Stimulated activated CD8-positive, alpha-beta memory T cell treated with anti-CD3 and anti-CD28 coated beads, Interleukin-12 subunit alpha, Interleukin-12 subunit beta, amount 100 ng/mL, for 4 hours (primary cell): ENCODE data around the gene CEP85.

Source experiments
- DNase-seq: peaks from one replicate; pipeline ENCODE4 v3.0.0-alpha.2; 2020; ENCODE audit warnings: low read depth

The CEP85 gene

GRCh38 chr1:26278303-26278702 is 44.3 kb downstream of the CEP85 start:
- no peak for DNase-seq

- DNase-seq, result no peak
These were observed 44.9 kb downstream of the CEP85 start for GRCh38 chr1:26278724-26279455.

- DNase-seq, result peak; percentile 74
These were observed 45.7 kb downstream of the CEP85 start, which contains the start of gene SH3BGRL3 for GRCh38 chr1:26279456-26280332. Gene SH3BGRL3, plus strand, starts transcription at chr1:26280086. Its CDS starts 70 bp downstream, at chr1:26280156.

- DNase-seq, result no peak
These were observed 46.5 kb downstream of the CEP85 start for GRCh38 chr1:26280333-26281042.

- DNase-seq, result no peak
These were observed 47.3 kb downstream of the CEP85 start for GRCh38 chr1:26281091-26281958.

- no peak for DNase-seq
These were observed 48.0 kb downstream of the CEP85 start for GRCh38 chr1:26281971-26282370.

GRCh38 chr1:26282401-26282918 is 48.5 kb downstream of the CEP85 start:
- DNase-seq, result no peak

GRCh38 chr1:26283279-26283853 is 49.4 kb downstream of the CEP85 start:
- no peak for DNase-seq

GRCh38 chr1:26283871-26284596 is 50.0 kb downstream of the CEP85 start:
- no peak for DNase-seq

- DNase-seq, result peak; percentile 91
These were observed 50.8 kb downstream of the CEP85 start for GRCh38 chr1:26284597-26285347.

- no peak for DNase-seq
These were observed 51.5 kb downstream of the CEP85 start for GRCh38 chr1:26285366-26286063.

GRCh38 chr1:26286064-26286416 is 52.0 kb downstream of the CEP85 start:
- DNase-seq, result no peak

GRCh38 chr1:26287033-26287711 is 53.2 kb downstream of the CEP85 start:
- no peak for DNase-seq

GRCh38 chr1:26287811-26288210 is 53.8 kb downstream of the CEP85 start:
- DNase-seq, result no peak

GRCh38 chr1:26288311-26288941 is 54.4 kb downstream of the CEP85 start:
- no peak for DNase-seq

- no peak for DNase-seq
These were observed 55.4 kb downstream of the CEP85 start for GRCh38 chr1:26289158-26290059.
